ENCODE data around the gene CYYR1.

The CYYR1 gene

GRCh38 chr21:26550326-26550725 is 22.8 kb downstream of the CYYR1 start:
- no peak for DNase-seq

- no peak for DNase-seq
These were observed 26.5 kb downstream of the CYYR1 start for GRCh38 chr21:26546446-26547097.

GRCh38 chr21:26544201-26544775 is 28.8 kb downstream of the CYYR1 start:
- no peak for DNase-seq

DNA sequence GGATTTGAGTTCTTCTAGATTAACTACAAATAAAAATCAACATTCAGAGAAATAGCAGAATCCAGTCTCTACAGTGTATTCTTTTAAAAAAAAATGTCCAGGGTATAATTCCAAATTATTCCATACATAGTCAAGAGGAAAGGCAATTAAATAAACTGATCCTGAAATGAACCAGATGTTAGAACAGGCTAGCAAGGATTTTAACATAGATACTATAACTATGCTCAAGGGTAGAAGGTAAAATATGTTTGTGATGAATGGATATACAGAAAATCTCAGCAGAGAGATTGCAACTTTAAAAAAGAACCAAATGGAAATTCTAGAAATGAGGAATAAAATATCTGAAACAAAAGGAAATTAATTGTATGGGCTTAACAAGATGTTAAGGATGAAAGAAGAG is 32.4 kb downstream of the CYYR1 start:
- DNase-seq: no peak

GRCh38 chr21:26539566-26539965 is 33.5 kb downstream of the CYYR1 start:
- DNase-seq: no peak

DNA sequence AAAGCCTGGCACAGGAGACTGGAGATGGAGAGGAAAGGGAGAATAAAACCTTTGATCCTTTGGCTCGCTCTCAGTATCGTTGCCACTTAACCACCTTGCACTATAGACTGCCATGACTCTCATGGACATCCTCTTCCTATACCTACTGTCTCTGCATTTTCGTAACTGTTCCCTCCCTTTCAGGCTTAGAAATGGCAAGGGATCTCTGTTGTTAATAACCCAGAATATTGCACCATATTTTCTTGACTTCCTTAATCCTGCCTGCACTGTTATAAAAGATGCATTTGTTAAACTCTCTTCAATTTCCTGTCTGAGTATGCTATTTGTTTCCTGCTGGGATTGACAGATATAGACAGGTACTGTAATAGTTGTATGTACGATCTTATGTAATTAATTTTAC is 38.6 kb downstream of the CYYR1 start:
- no peak for DNase-seq

- DNase-seq: no peak
These were observed 40.9 kb downstream of the CYYR1 start for GRCh38 chr21:26532208-26532607.

DNA sequence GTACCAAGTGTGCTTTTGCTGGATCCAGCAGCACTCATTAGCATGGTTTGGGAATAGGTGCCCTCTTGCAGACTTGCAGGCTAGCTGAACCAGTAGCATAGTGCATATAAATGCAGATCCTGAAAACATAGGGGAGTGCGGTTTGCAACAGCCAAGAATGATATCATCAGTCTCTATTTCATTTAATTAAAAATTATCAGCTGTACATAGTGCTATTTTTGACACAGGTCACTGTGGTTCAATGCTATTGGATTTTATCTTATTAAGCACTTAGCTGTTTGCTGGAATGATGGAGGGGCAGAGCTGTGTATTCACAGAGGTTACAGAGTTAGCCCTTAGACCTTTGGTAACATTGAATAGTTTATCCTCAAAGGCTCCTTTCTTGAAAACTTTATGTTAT is 43.6 kb downstream of the CYYR1 start:
- DNase-seq: no peak

- no peak for DNase-seq
These were observed 44.2 kb downstream of the CYYR1 start for GRCh38 chr21:26528882-26529281.

- no peak for DNase-seq
These were observed 50.4 kb downstream of the CYYR1 start for GRCh38 chr21:26522704-26523103.

DNA sequence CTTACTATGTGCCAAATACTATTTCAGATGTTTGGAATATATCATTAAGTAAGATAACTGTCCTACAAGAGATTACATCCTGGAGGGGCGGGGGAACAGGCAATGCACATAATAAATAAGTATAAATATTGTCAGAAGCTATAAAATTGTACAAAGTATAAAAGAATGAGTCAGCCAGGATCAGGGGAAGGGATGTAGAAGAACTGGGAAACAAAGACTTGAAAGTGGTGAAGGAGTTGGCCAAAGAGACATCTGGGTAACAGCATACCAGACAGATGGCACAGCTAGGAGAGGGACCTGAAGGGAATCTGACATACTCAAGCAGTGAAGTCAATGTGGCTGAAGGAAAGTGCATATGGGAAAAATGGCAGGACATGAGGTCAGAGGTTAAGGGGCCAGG is 53.9 kb downstream of the CYYR1 start:
- DNase-seq: no peak

GRCh38 chr21:26515257-26515656 is 57.8 kb downstream of the CYYR1 start:
- no peak for DNase-seq

GRCh38 chr21:26513212-26513611 is 59.9 kb downstream of the CYYR1 start:
- DNase-seq: no peak

GRCh38 chr21:26512664-26513063 is 60.4 kb downstream of the CYYR1 start:
- no peak for DNase-seq

- no peak for DNase-seq
These were observed 64.2 kb downstream of the CYYR1 start for GRCh38 chr21:26508903-26509302.

- no peak for DNase-seq
These were observed 66.1 kb downstream of the CYYR1 start for GRCh38 chr21:26506956-26507355.

DNA sequence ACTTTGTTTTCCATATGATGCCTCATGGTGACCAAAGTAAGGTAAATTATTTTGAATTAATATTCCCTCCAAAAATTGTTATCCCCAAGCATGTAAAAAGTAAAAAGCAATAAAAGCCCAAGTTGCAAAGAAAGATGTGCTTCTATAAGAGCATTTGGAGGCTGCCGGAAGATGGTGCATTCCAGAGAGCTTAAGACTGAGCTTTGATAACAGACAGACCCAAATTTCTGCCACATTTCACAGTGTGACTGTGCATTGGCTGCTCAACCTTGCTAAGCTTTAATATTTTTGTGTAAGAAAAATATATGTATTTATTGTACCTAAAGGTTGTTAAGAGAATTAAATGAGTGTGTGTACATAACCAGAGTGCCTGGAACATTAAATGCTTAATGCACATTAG is 67.9 kb downstream of the CYYR1 start:
- DNase-seq: no peak

DNA sequence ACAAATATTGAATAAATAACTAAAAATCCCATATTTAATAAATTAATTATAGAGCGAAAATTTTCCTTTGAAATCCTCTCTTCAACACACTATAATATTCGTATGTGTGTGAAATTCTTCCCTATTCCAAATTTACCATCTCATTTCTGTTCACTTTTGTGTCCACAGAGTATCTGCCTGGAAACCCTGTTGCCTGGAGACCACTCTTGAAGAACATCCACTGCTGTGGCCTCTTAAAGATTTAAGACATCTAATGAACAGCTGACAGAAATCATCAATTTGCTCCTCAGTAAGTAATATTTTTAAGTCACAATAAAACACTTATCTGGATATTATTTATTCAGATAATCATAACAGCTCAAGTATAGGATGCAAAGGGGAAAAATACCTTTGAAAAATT is 69.7 kb downstream of the CYYR1 start:
- DNase-seq: no peak

- no peak for DNase-seq
These were observed 71.5 kb downstream of the CYYR1 start for GRCh38 chr21:26501495-26502021.

GRCh38 chr21:26499495-26499894 is 73.6 kb downstream of the CYYR1 start:
- DNase-seq: no peak

DNA sequence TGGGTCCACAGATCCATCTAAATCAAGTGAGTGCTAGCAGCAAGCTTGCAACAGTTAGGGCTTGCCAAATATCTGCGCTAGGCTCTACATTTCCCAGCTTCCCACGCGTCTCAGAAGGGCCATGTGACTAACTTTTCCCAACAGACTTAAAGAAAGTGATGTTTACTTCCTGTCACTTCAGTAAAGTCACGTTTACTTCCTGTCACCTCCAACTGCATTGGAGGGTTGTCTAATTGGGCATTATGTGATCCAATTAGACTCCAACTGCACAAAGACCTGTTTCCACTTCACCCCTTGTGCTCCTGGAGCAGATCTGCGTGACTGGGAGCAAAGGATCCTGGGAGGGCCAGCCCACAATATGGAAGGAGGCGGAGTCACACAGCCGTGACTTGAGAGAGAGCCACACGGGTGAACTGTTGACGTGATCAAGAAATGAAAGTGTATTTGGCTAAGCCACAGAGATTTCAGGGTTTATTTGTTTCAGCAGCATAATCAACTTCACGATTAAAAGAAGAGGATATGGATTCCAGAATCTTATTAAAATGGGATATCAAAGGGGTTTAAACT is 77.7 kb downstream of the CYYR1 start:
- no peak for DNase-seq

DNA sequence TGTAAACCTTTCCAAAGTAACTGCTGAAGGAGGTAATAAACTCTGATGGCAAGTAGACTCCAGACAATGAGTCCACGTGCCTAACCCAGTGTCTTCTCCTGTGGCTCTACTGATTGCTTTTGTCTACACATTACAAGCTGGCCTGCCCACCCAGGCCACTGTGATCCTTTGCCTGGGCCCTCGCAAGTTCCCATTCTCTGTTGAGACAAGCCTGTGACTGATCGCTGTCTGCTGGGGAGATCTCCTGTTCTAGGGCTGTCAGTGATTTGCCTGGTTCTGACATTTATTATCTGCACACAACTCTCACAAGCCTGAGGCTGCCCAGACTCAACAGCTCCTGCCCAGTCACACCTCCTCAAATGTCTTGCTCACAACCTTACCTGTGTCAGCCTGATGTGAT is 81.4 kb downstream of the CYYR1 start:
- no peak for DNase-seq

GRCh38 chr21:26490771-26491170 is 82.3 kb downstream of the CYYR1 start:
- DNase-seq: no peak

- DNase-seq: no peak
These were observed 83.3 kb downstream of the CYYR1 start for GRCh38 chr21:26489781-26490180.

Data from activated naive CD4-positive, alpha-beta T cell treated with Interleukin-2 at 50 U/mL for 16 hours (primary cell).